Transverse colon (tissue), 3 donors: ENCODE data around the gene NMRK1.

Experiments
- CTCF ChIP-seq, 5 experiments: fragments of 200-600 bp in 3 of 5; fragments of 450-650 bp in 2 of 5; sonication (generic) in 3 of 5; IDR thresholded peaks; 1 replicate in 2 of 5; 2 replicates in 3 of 5; pipeline ENCODE4 v1.5.1; 2016 to 2017; ENCODE audit warnings: antibody characterized with exemption in 5 of 5, inconsistent platforms in 3 of 5, mild to moderate bottlenecking in 2 of 5, moderate library complexity in 1 of 5
- EP300 ChIP-seq: sonication (generic); formaldehyde crosslinking; IDR thresholded peaks from one replicate; pipeline ENCODE4 v1.6.1; 2017; ENCODE audit warnings: antibody characterized with exemption, low read depth
- POLR2A ChIP-seq: fragments of 450-650 bp; IDR thresholded peaks from one replicate; pipeline ENCODE4 v1.6.1; 2016; ENCODE audit warnings: antibody characterized with exemption, mild to moderate bottlenecking, moderate library complexity

- TF ChIP-seq POLR2A (peak; percentile 28), CTCF (IDR thresholded peaks at IDR 0.05) (peak in 1 of 5 experiments; percentile 46), EP300 (no peak)
These were observed 16.3 kb downstream of the NMRK1 start for GRCh38 chr9:75071530-75072122.
